Upper lobe of left lung (tissue), 6 donors: ENCODE results near the gene REM1. TPM values are rescaled to one million over a fixed set of nuclear protein-coding genes. Genes with fewer than 3 reads are reported as not detected.

Experiments
- ATAC-seq, 2 donors: fragments of 200-7000 bp; cut with Tn5 transposase; one replicate each; pipeline ENCODE4 v1.9.1; 2022; ENCODE audit warnings: mild to moderate bottlenecking in 2 of 2, moderate library complexity in 2 of 2; ENCODE audit not compliant: low FRiP score in 2 of 2
- DNase-seq, 2 donors: peaks; one replicate each; pipeline ENCODE4 v3.0.0-alpha.2; 2019 to 2020
- H3K27ac ChIP-seq, 4 donors: fragments of 200-600 bp; sonication (generic); one replicate each; pipeline ENCODE4 v1.5.1; 2016 to 2019
- H3K27me3 ChIP-seq, 4 donors: fragments of 200-600 bp; sonication (generic); one replicate each; pipeline ENCODE4 v1.5.1; 2017 to 2019
- H3K36me3 ChIP-seq, 4 donors: fragments of 200-600 bp; sonication (generic); one replicate each; pipeline ENCODE4 v1.5.1; 2016 to 2019
- H3K4me1 ChIP-seq, 4 donors: fragments of 200-600 bp; sonication (generic); one replicate each; pipeline ENCODE4 v1.5.1; 2018 to 2019
- H3K4me3 ChIP-seq, 4 donors: fragments of 200-600 bp; sonication (generic); one replicate each; pipeline ENCODE4 v1.5.1; 2017 to 2019; ENCODE audit warnings: mild to moderate bottlenecking in 2 of 4, moderate library complexity in 1 of 4
- H3K9me3 ChIP-seq, 4 donors: fragments of 200-600 bp; sonication (generic); one replicate each; pipeline ENCODE4 v1.5.1; 2018 to 2019
- EP300 ChIP-seq, 4 donors: sonication (generic); formaldehyde crosslinking; IDR thresholded peaks; one replicate each; pipeline ENCODE4 v1.5.1; 2017; ENCODE audit warnings: antibody characterized with exemption in 4 of 4, control low read depth in 2 of 4
- POLR2A ChIP-seq, 4 donors: fragments of 450-650 bp; IDR thresholded peaks; one replicate each; pipeline ENCODE4 v1.5.1; 2016 to 2017; ENCODE audit warnings: antibody characterized with exemption in 4 of 4, mild to moderate bottlenecking in 2 of 4
- POLR2AphosphoS5 ChIP-seq, 2 donors: sonication (generic); formaldehyde crosslinking; IDR thresholded peaks; one replicate each; pipeline ENCODE4 v1.5.1; 2017; ENCODE audit warnings: antibody characterized with exemption in 2 of 2
- WGBS, 2 donors: methylation state at CpG; one replicate each; pipeline ENCODE4 v1.1.5; 2017 to 2018; 5-methylcytosine and 5-hydroxymethylcytosine counted together
- total RNA-seq, 6 donors: library from RNA; depleted of rRNA in 4 of 6; stranded (reverse); fragments of >200 nt in 4 of 6; gene quantifications; one replicate each; pipeline versions ENCODE4 v1.1.0 to v1.2.1, GENCODE V29; 2016 to 2021
- TF ChIP-seq, protein P1 (sequence below), 6 experiments: fragments of 450-650 bp in 4 of 6; fragments of 200-600 bp in 2 of 6; sonication (generic) in 2 of 6; IDR thresholded peaks; one replicate each; pipeline ENCODE4 v1.5.1; 2016 to 2019; ENCODE audit warnings: antibody characterized with exemption in 6 of 6
- donor health status: DM: no; HTN: no; CAD: no; lungs with moderate emphysema.
- donor health status: DM: no; HTN: yes; CAD: no; lungs with severe emphysema.

Gene REM1
- total RNA-seq, 6 donors from 2014 or later: 0.30 to 9.5 (median 2.2) TPM

DNA sequence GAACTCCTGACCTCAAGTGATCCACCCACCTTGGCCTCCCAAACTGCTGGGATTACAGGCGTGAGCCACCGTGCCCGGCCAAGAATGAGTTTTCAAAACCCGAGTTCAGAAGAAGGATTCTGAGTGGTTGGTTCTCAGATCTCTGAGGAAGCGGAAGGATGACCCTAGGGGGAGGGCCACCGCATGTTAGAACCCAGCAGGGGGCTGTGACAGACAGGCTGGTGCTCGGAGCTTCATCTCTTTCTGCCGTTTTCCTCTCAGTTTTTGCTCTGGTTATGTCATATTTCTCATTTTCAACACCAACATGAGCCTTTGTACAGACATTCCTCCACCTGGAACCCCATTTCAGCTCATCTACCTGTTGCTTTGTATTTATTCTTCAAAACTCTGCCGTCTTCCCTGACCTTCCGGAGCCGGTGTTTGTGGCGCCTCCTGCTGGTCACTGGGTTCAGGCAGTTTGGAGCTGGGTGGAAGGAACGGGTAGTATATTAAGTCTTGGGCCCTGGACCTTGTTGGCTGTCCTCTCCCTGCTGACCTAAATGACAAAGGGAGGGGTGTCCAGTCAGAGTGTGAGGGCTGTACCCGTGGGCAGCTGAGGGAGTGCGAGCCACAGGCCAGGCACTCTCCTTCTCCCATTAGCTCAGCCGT, 35.0 kb upstream of the REM1 start, which contains the start of gene DEFB123:
Gene DEFB123 (plus strand): TSS at position 621 of the 648 bp plus-strand sequence. CDS start 67 bp downstream, outside the sequence.
- no peaks in the 10 kb centered on the region for H3K36me3 ChIP-seq
- TF ChIP-seq, protein P1, sequence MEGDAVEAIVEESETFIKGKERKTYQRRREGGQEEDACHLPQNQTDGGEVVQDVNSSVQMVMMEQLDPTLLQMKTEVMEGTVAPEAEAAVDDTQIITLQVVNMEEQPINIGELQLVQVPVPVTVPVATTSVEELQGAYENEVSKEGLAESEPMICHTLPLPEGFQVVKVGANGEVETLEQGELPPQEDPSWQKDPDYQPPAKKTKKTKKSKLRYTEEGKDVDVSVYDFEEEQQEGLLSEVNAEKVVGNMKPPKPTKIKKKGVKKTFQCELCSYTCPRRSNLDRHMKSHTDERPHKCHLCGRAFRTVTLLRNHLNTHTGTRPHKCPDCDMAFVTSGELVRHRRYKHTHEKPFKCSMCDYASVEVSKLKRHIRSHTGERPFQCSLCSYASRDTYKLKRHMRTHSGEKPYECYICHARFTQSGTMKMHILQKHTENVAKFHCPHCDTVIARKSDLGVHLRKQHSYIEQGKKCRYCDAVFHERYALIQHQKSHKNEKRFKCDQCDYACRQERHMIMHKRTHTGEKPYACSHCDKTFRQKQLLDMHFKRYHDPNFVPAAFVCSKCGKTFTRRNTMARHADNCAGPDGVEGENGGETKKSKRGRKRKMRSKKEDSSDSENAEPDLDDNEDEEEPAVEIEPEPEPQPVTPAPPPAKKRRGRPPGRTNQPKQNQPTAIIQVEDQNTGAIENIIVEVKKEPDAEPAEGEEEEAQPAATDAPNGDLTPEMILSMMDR (IDR thresholded peaks at IDR 0.05): no peak
- TF ChIP-seq EP300 (IDR thresholded peaks at IDR 0.05) (no peak), POLR2A (IDR thresholded peaks at IDR 0.05) (no peak), POLR2AphosphoS5 (IDR thresholded peaks at IDR 0.05) (no peak)
- H3K4me1 ChIP-seq: no peaks in the 10 kb centered on the region

GRCh38 chr20:31446084-31446819, 28.8 kb upstream of the REM1 start:
- no peaks in the 10 kb centered on the region for H3K27me3 ChIP-seq
- no peak for ATAC-seq
- no peak overlapping the region for H3K27ac ChIP-seq
- no peak for DNase-seq
- H3K4me1 ChIP-seq: no peaks in the 10 kb centered on the region
- TF ChIP-seq POLR2A (IDR thresholded peaks at IDR 0.05) (no peak), POLR2AphosphoS5 (IDR thresholded peaks at IDR 0.05) (no peak), EP300 (IDR thresholded peaks at IDR 0.05) (no peak)
- TF ChIP-seq, protein P1 (IDR thresholded peaks at IDR 0.05): no peak
- H3K36me3 ChIP-seq: no peaks in the 10 kb centered on the region
- no peaks in the 10 kb centered on the region for H3K9me3 ChIP-seq
- 75 to 80% methylated on average over 12 of the region's 12 CpGs for WGBS, 2 donors
- H3K4me3 ChIP-seq: no peak overlapping the region

More for the DNA sequence above, 35.0 kb upstream of the REM1 start, which contains the start of gene DEFB123:
- no peaks in the 10 kb centered on the region for H3K27me3 ChIP-seq
- no peak for DNase-seq
- H3K9me3 ChIP-seq: no peaks in the 10 kb centered on the region
- ATAC-seq: no peak
- H3K4me3 ChIP-seq: no peak within 1 kb of the TSS
- no peak within 1 kb of the TSS for H3K27ac ChIP-seq
- 79 to 82% methylated on average over 15 to 16 of the region's 16 CpGs for WGBS, 2 donors

- no peak overlapping the region for H3K4me3 ChIP-seq
- ATAC-seq (no peak), DNase-seq (no peak)
- WGBS, 2 donors: 72 to 74% methylated on average over 8 of the region's 8 CpGs
- TF ChIP-seq POLR2A (IDR thresholded peaks at IDR 0.05) (no peak), POLR2AphosphoS5 (IDR thresholded peaks at IDR 0.05) (no peak), EP300 (IDR thresholded peaks at IDR 0.05) (no peak)
- TF ChIP-seq, protein P1 (IDR thresholded peaks at IDR 0.05): no peak
- H3K27me3 ChIP-seq: no peaks in the 10 kb centered on the region
- H3K36me3 ChIP-seq: no peaks in the 10 kb centered on the region
- no peak overlapping the region for H3K27ac ChIP-seq
- no peaks in the 10 kb centered on the region for H3K4me1 ChIP-seq
- H3K9me3 ChIP-seq: no peaks in the 10 kb centered on the region
Observed at GRCh38 chr20:31449511-31450414, 25.3 kb upstream of the REM1 start.

GRCh38 chr20:31452575-31452974, 22.5 kb upstream of the REM1 start:
- ATAC-seq: no peak
- Histone ChIP-seq H3K27ac (no peak overlapping the region), H3K4me1 (no peaks in the 10 kb centered on the region), H3K9me3 (no peaks in the 10 kb centered on the region), H3K36me3 (no peaks in the 10 kb centered on the region), H3K4me3 (no peak overlapping the region), H3K27me3 (no peaks in the 10 kb centered on the region)
- DNase-seq: no peak
- no peak for TF ChIP-seq EP300 (IDR thresholded peaks at IDR 0.05)
- TF ChIP-seq, protein P1 (IDR thresholded peaks at IDR 0.05): no peak
- WGBS, 2 donors: 75 to 85% methylated on average over 2 of the region's 2 CpGs
